ENCODE results near the gene ACTL6B.

The ACTL6B gene

GRCh38 chr7:100623951-100624824 lies 32.1 kb downstream of the ACTL6B start:
- H3K18ac ChIP-seq (ENCODE audit: low read depth in 1 of 2, low read length in 2 of 2), result no peak overlapping the region
- no peaks in the 10 kb centered on the region for H3K79me1 ChIP-seq (replicated peaks; ENCODE audit: low read length, poor library complexity, severe bottlenecking)

DNA sequence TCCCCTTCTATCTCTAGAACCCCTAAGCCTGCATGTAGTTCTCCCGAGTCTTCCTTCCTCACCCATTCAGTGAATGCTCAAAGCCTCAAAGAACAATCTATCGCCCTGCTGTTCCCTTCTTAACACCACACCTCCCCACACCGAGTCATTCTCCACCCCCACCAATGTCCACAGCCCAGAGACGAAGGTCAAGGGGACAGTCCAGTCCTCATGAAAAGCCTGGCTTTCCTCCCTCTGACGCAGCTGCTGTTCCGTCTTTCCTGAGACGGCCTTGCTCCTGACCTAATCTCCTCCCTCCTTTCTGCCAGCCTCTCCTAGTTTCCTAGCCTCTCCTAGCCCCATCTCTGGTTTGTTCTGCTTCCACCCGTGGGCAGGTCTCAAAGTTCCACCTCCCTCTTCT lies 34.7 kb downstream of the ACTL6B start:
- Histone ChIP-seq H3K27me3 (ENCODE audit: control insufficient read depth in 1 of 2, insufficient read depth in 1 of 2, low read length in 2 of 2) (no peaks in the 10 kb centered on the region), H4K91ac (ENCODE audit: low read length) (peak overlapping the region; percentile 1), H3K23ac (ENCODE audit: low read length in 2 of 2) (no peak overlapping the region), H3K4me1 (ENCODE audit: control insufficient read depth, insufficient read depth, low read depth, low read length) (peaks cover 4% of the 10 kb centered on the region), H2BK12ac (ENCODE audit: low read length in 2 of 2) (no peak overlapping the region), H3K4ac (ENCODE audit: low read depth in 1 of 2, low read length in 2 of 2) (no peak overlapping the region), H3K27ac (ENCODE audit: low read length, poor library complexity, severe bottlenecking) (no peak overlapping the region), H3K36me3 (ENCODE audit: control insufficient read depth in 1 of 2, insufficient read depth in 2 of 2, low read depth in 1 of 2, low read length in 2 of 2) (peaks cover 0 to 20% of the 10 kb centered on the region in 2 experiments), H3K79me1 (replicated peaks; ENCODE audit: low read length, poor library complexity, severe bottlenecking) (no peaks in the 10 kb centered on the region), H2AK5ac (ENCODE audit: low read length, severe bottlenecking) (no peak overlapping the region), H3K9me3 (ENCODE audit: control insufficient read depth, low read length) (no peaks in the 10 kb centered on the region), H3K4me2 (ENCODE audit: low read length, poor library complexity, severe bottlenecking) (no peak overlapping the region), H2BK15ac (ENCODE audit: low read depth, poor library complexity, severe bottlenecking) (no peak overlapping the region), H4K8ac (ENCODE audit: low read length) (peak overlapping the region; percentile 47), H2BK5ac (ENCODE audit: low read depth, low read length, poor library complexity, severe bottlenecking) (no peak overlapping the region), H3K14ac (ENCODE audit: low read length in 2 of 2) (no peak overlapping the region), H2AFZ (ENCODE audit: low read depth, low read length) (no peak overlapping the region), H2BK120ac (ENCODE audit: low read depth, low read length) (no peak overlapping the region), H3K4me3 (ENCODE audit: insufficient read depth in 1 of 2, low read depth in 1 of 2, low read length in 2 of 2) (no peak overlapping the region), H3K18ac (ENCODE audit: low read depth in 1 of 2, low read length in 2 of 2) (no peak overlapping the region), H3K9ac (ENCODE audit: low read length) (no peak overlapping the region)
- 71% methylated on average over 8 of the region's 8 CpGs for WGBS
- DNase-seq, result peak; percentile 14

More at GRCh38 chr7:100623951-100624824, 32.1 kb downstream of the ACTL6B start:
- Histone ChIP-seq H3K4me1 (ENCODE audit: control insufficient read depth, insufficient read depth, low read depth, low read length) (peaks cover 11% of the 10 kb centered on the region), H3K4ac (ENCODE audit: low read depth in 1 of 2, low read length in 2 of 2) (no peak overlapping the region), H2BK120ac (ENCODE audit: low read depth, low read length) (no peak overlapping the region), H3K9ac (ENCODE audit: low read length) (no peak overlapping the region), H3K27ac (ENCODE audit: low read length, poor library complexity, severe bottlenecking) (no peak overlapping the region), H2AFZ (ENCODE audit: low read depth, low read length) (no peak overlapping the region), H2AK5ac (ENCODE audit: low read length, severe bottlenecking) (no peak overlapping the region), H2BK5ac (ENCODE audit: low read depth, low read length, poor library complexity, severe bottlenecking) (no peak overlapping the region), H3K4me2 (ENCODE audit: low read length, poor library complexity, severe bottlenecking) (no peak overlapping the region), H4K91ac (ENCODE audit: low read length) (no peak overlapping the region), H3K9me3 (ENCODE audit: control insufficient read depth, low read length) (no peaks in the 10 kb centered on the region), H3K27me3 (ENCODE audit: control insufficient read depth in 1 of 2, insufficient read depth in 1 of 2, low read length in 2 of 2) (peaks cover 0 to 7% of the 10 kb centered on the region in 2 experiments), H2BK12ac (ENCODE audit: low read length in 2 of 2) (no peak overlapping the region), H3K4me3 (ENCODE audit: insufficient read depth in 1 of 2, low read depth in 1 of 2, low read length in 2 of 2) (no peak overlapping the region), H2BK15ac (ENCODE audit: low read depth, poor library complexity, severe bottlenecking) (no peak overlapping the region), H3K23ac (ENCODE audit: low read length in 2 of 2) (no peak overlapping the region), H3K36me3 (ENCODE audit: control insufficient read depth in 1 of 2, insufficient read depth in 2 of 2, low read depth in 1 of 2, low read length in 2 of 2) (peaks cover 0 to 17% of the 10 kb centered on the region in 2 experiments), H4K8ac (ENCODE audit: low read length) (no peak overlapping the region), H3K14ac (ENCODE audit: low read length in 2 of 2) (no peak overlapping the region)
- 93% methylated on average over 15 of the region's 15 CpGs for WGBS
- DNase-seq, result no peak

DNA sequence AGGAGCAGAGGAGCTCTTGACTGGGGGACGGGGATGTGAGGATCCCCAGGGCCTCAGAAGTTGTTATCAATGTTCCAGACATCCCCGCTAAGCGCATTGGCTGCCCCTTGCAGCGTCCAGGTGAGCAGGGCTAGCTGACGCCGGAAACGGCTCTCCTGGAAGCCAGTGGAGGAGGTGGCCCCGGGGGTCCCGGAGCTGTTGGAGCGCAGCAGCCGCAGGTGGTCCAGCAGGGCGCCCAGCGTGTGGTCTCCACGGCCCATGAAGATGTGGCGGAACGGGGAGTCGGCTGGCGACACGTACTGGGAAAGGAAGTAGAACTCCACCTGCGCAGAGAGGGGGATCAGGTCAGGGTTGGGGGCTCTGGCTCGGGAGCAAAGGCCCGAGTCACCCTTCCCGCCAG lies 35.4 kb downstream of the ACTL6B start:
- Histone ChIP-seq H2BK5ac (ENCODE audit: low read depth, low read length, poor library complexity, severe bottlenecking) (no peak overlapping the region), H2BK15ac (ENCODE audit: low read depth, poor library complexity, severe bottlenecking) (no peak overlapping the region), H3K4me3 (ENCODE audit: insufficient read depth in 1 of 2, low read depth in 1 of 2, low read length in 2 of 2) (no peak overlapping the region), H4K91ac (ENCODE audit: low read length) (no peak overlapping the region), H3K27me3 (ENCODE audit: control insufficient read depth in 1 of 2, insufficient read depth in 1 of 2, low read length in 2 of 2) (no peaks in the 10 kb centered on the region), H3K18ac (ENCODE audit: low read depth in 1 of 2, low read length in 2 of 2) (no peak overlapping the region), H3K79me1 (replicated peaks; ENCODE audit: low read length, poor library complexity, severe bottlenecking) (no peaks in the 10 kb centered on the region), H2BK12ac (ENCODE audit: low read length in 2 of 2) (no peak overlapping the region), H3K23ac (ENCODE audit: low read length in 2 of 2) (no peak overlapping the region), H2AK5ac (ENCODE audit: low read length, severe bottlenecking) (no peak overlapping the region), H3K14ac (ENCODE audit: low read length in 2 of 2) (no peak overlapping the region), H3K9me3 (ENCODE audit: control insufficient read depth, low read length) (no peaks in the 10 kb centered on the region), H3K4me1 (ENCODE audit: control insufficient read depth, insufficient read depth, low read depth, low read length) (no peaks in the 10 kb centered on the region), H3K4ac (ENCODE audit: low read depth in 1 of 2, low read length in 2 of 2) (no peak overlapping the region), H3K36me3 (ENCODE audit: control insufficient read depth in 1 of 2, insufficient read depth in 2 of 2, low read depth in 1 of 2, low read length in 2 of 2) (peaks cover 0 to 22% of the 10 kb centered on the region in 2 experiments), H3K27ac (ENCODE audit: low read length, poor library complexity, severe bottlenecking) (no peak overlapping the region), H2AFZ (ENCODE audit: low read depth, low read length) (no peak overlapping the region), H4K8ac (ENCODE audit: low read length) (no peak overlapping the region), H3K4me2 (ENCODE audit: low read length, poor library complexity, severe bottlenecking) (no peak overlapping the region), H2BK120ac (ENCODE audit: low read depth, low read length) (no peak overlapping the region), H3K9ac (ENCODE audit: low read length) (no peak overlapping the region)
- DNase-seq, result no peak
- WGBS, result 94% methylated on average over 23 of the region's 23 CpGs

- H3K18ac ChIP-seq (ENCODE audit: low read depth in 1 of 2, low read length in 2 of 2), result no peak overlapping the region
- no peak overlapping the region for H3K4me3 ChIP-seq (ENCODE audit: insufficient read depth in 1 of 2, low read depth in 1 of 2, low read length in 2 of 2)
- no peak overlapping the region for H3K4me2 ChIP-seq (ENCODE audit: low read length, poor library complexity, severe bottlenecking)
- no peaks in the 10 kb centered on the region for H3K79me1 ChIP-seq (replicated peaks; ENCODE audit: low read length, poor library complexity, severe bottlenecking)
- no peak overlapping the region for H3K23ac ChIP-seq (ENCODE audit: low read length in 2 of 2)
- H3K27me3 ChIP-seq (ENCODE audit: control insufficient read depth in 1 of 2, insufficient read depth in 1 of 2, low read length in 2 of 2), result no peaks in the 10 kb centered on the region
- H2AFZ ChIP-seq (ENCODE audit: low read depth, low read length), result no peak overlapping the region
- DNase-seq, result no peak
- no peak overlapping the region for H2BK12ac ChIP-seq (ENCODE audit: low read length in 2 of 2)
- H3K27ac ChIP-seq (ENCODE audit: low read length, poor library complexity, severe bottlenecking), result no peak overlapping the region
- no peak overlapping the region for H3K9ac ChIP-seq (ENCODE audit: low read length)
- WGBS, result 92% methylated on average over 4 of the region's 6 CpGs
- H2BK120ac ChIP-seq (ENCODE audit: low read depth, low read length), result no peak overlapping the region
- H3K36me3 ChIP-seq (ENCODE audit: control insufficient read depth in 1 of 2, insufficient read depth in 2 of 2, low read depth in 1 of 2, low read length in 2 of 2), result peaks cover 0 to 22% of the 10 kb centered on the region in 2 experiments
- no peak overlapping the region for H2BK5ac ChIP-seq (ENCODE audit: low read depth, low read length, poor library complexity, severe bottlenecking)
- no peaks in the 10 kb centered on the region for H3K4me1 ChIP-seq (ENCODE audit: control insufficient read depth, insufficient read depth, low read depth, low read length)
- no peak overlapping the region for H3K4ac ChIP-seq (ENCODE audit: low read depth in 1 of 2, low read length in 2 of 2)
- H3K14ac ChIP-seq (ENCODE audit: low read length in 2 of 2), result no peak overlapping the region
- H4K91ac ChIP-seq (ENCODE audit: low read length), result no peak overlapping the region
- H3K9me3 ChIP-seq (ENCODE audit: control insufficient read depth, low read length), result no peaks in the 10 kb centered on the region
- no peak overlapping the region for H2AK5ac ChIP-seq (ENCODE audit: low read length, severe bottlenecking)
- no peak overlapping the region for H4K8ac ChIP-seq (ENCODE audit: low read length)
- H2BK15ac ChIP-seq (ENCODE audit: low read depth, poor library complexity, severe bottlenecking), result no peak overlapping the region
Measured at GRCh38 chr7:100620239-100620638, 36.0 kb downstream of the ACTL6B start.
